Neural progenitor cell (in vitro differentiated cells): Measurements from ENCODE around the gene DGUOK. TPM values are rescaled to one million over a fixed set of nuclear protein-coding genes. Genes with fewer than 3 reads are reported as not detected.
"Not testable (repeated sequence)": the region's sequence is repeated elsewhere in the genome, so short reads cannot be mapped to it uniquely, and the experiment has no call there.

Experiments
- DNase-seq: peaks from one replicate; pipeline ENCODE4 v3.0.0-alpha.2; 2016; ENCODE audit warnings: low spot score
- H2AFZ ChIP-seq: fragments of 200-600 bp; sonication (generic); replicated peaks from 2 replicates; pipeline ENCODE4 v1.6.1; 2016; ENCODE audit warnings: antibody characterized with exemption
- H3F3A ChIP-seq: fragments of 200-600 bp; sonication (generic); 2 replicates; pipeline ENCODE4 v1.6.1; 2016; ENCODE audit warnings: antibody characterized with exemption, low read depth
- H3K27ac ChIP-seq: fragments of 200-600 bp; sonication (generic); 2 replicates; pipeline ENCODE4 v1.5.1; 2016; ENCODE audit warnings: mild to moderate bottlenecking
- H3K27me3 ChIP-seq: fragments of 200-600 bp; sonication (generic); 2 replicates; pipeline ENCODE4 v1.6.1; 2016; ENCODE audit warnings: mild to moderate bottlenecking, moderate library complexity
- H3K36me3 ChIP-seq: fragments of 200-600 bp; sonication (generic); 2 replicates; pipeline ENCODE4 v1.5.1; 2016
- H3K4me1 ChIP-seq: fragments of 200-600 bp; sonication (generic); 2 replicates; pipeline ENCODE4 v1.6.1; 2016; ENCODE audit warnings: mixed run types
- H3K4me2 ChIP-seq: fragments of 200-600 bp; sonication (generic); 2 replicates; pipeline ENCODE4 v1.6.1; 2016
- H3K4me3 ChIP-seq: fragments of 200-600 bp; sonication (generic); 2 replicates; pipeline ENCODE4 v1.5.1; 2016
- H3K79me2 ChIP-seq: fragments of 200-600 bp; sonication (generic); 2 replicates; pipeline ENCODE4 v1.6.1; 2016; ENCODE audit warnings: low read depth
- H3K9ac ChIP-seq: fragments of 200-600 bp; sonication (generic); 2 replicates; pipeline ENCODE4 v1.6.1; 2016
- H3K9me3 ChIP-seq: fragments of 200-600 bp; sonication (generic); 2 replicates; pipeline ENCODE4 v1.5.1; 2016; ENCODE audit warnings: low read depth
- H4K20me1 ChIP-seq: fragments of 200-600 bp; sonication (generic); 2 replicates; pipeline ENCODE4 v1.6.1; 2016; ENCODE audit warnings: low read depth
- H3K27ac Mint-ChIP-seq: 3 replicates; pipeline ENCODE4 v1.8.0; 2021; ENCODE audit warnings: mixed read lengths
- H3K27me3 Mint-ChIP-seq: 2 replicates; pipeline ENCODE4 v1.8.0; 2022; ENCODE audit warnings: low read depth, mild to moderate bottlenecking, inconsistent platforms, moderate library complexity, mixed read lengths; ENCODE audit not compliant: insufficient read depth
- H3K36me3 Mint-ChIP-seq: 3 replicates; pipeline ENCODE4 v1.8.0; 2021; ENCODE audit warnings: mixed read lengths
- H3K4me1 Mint-ChIP-seq: 3 replicates; pipeline ENCODE4 v1.8.0; 2021; ENCODE audit warnings: mixed read lengths
- H3K4me3 Mint-ChIP-seq: 3 replicates; pipeline ENCODE4 v1.8.0; 2021; ENCODE audit warnings: mild to moderate bottlenecking, moderate library complexity, mixed read lengths
- H3K9me3 Mint-ChIP-seq: 3 replicates; pipeline ENCODE4 v1.8.0; 2020; ENCODE audit warnings: mixed read lengths
- EZH2 ChIP-seq: fragments of 200-600 bp; sonication (generic); IDR thresholded peaks from 2 replicates; pipeline ENCODE4 v1.6.1; 2017; ENCODE audit warnings: antibody characterized with exemption, mild to moderate bottlenecking, moderate library complexity
- EZH2phosphoT487 ChIP-seq: fragments of 200-600 bp; sonication (generic); IDR thresholded peaks from 2 replicates; pipeline ENCODE4 v1.6.1; 2017; ENCODE audit warnings: antibody characterized with exemption
- total RNA-seq: library from RNA; depleted of rRNA; stranded (reverse); fragments of >200 nt; gene quantifications from 2 replicates; pipeline ENCODE4 v1.2.3, GENCODE V29; 2015; ENCODE audit warnings: low replicate concordance
- TF ChIP-seq, protein P1 (sequence below): fragments of 200-600 bp; sonication (generic); IDR thresholded peaks from 2 replicates; pipeline ENCODE4 v1.5.1; 2017; ENCODE audit warnings: antibody characterized with exemption, mild to moderate bottlenecking

The DGUOK gene
- total RNA-seq, 1 donor from 2014 or later: 79.0 TPM

DNA sequence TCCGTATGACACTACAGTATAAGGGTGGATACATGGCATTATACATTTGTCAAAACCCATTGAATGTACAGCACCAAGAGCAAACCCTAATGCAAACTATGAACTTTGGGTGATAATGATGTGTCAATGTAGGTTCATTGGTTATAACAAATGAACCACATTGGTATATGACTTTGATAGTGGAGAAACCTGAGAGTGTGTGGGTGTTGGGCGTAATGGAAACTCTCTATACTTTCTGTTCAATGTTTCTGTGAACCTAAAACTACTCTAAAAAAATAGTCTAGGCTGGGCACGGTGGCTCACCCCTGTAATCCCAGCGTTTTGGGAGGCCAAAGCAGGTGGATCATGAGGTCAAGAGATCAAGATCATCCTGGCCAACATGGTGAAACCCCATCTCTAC, 40.3 kb upstream of the DGUOK start:
- Mint-ChIP-seq H3K27me3 (peaks cover 4% of the 10 kb centered on the region), H3K27ac (no peak overlapping the region), H3K36me3 (no peaks in the 10 kb centered on the region), H3K4me1 (no peaks in the 10 kb centered on the region), H3K4me3 (no peak overlapping the region), H3K9me3 (no peaks in the 10 kb centered on the region)
- Histone ChIP-seq H3F3A (no peaks in the 10 kb centered on the region), H3K4me3 (no peak overlapping the region), H3K4me1 (no peaks in the 10 kb centered on the region), H3K27ac (no peak overlapping the region), H4K20me1 (no peaks in the 10 kb centered on the region), H2AFZ (no peak overlapping the region), H3K36me3 (no peaks in the 10 kb centered on the region), H3K79me2 (no peaks in the 10 kb centered on the region), H3K9ac (no peak overlapping the region), H3K4me2 (no peak overlapping the region), H3K27me3 (no peaks in the 10 kb centered on the region), H3K9me3 (no peaks in the 10 kb centered on the region)
- no peak for DNase-seq
- TF ChIP-seq EZH2phosphoT487 (no peak), EZH2 (no peak)
- TF ChIP-seq, protein P1, sequence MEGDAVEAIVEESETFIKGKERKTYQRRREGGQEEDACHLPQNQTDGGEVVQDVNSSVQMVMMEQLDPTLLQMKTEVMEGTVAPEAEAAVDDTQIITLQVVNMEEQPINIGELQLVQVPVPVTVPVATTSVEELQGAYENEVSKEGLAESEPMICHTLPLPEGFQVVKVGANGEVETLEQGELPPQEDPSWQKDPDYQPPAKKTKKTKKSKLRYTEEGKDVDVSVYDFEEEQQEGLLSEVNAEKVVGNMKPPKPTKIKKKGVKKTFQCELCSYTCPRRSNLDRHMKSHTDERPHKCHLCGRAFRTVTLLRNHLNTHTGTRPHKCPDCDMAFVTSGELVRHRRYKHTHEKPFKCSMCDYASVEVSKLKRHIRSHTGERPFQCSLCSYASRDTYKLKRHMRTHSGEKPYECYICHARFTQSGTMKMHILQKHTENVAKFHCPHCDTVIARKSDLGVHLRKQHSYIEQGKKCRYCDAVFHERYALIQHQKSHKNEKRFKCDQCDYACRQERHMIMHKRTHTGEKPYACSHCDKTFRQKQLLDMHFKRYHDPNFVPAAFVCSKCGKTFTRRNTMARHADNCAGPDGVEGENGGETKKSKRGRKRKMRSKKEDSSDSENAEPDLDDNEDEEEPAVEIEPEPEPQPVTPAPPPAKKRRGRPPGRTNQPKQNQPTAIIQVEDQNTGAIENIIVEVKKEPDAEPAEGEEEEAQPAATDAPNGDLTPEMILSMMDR: no peak

DNA sequence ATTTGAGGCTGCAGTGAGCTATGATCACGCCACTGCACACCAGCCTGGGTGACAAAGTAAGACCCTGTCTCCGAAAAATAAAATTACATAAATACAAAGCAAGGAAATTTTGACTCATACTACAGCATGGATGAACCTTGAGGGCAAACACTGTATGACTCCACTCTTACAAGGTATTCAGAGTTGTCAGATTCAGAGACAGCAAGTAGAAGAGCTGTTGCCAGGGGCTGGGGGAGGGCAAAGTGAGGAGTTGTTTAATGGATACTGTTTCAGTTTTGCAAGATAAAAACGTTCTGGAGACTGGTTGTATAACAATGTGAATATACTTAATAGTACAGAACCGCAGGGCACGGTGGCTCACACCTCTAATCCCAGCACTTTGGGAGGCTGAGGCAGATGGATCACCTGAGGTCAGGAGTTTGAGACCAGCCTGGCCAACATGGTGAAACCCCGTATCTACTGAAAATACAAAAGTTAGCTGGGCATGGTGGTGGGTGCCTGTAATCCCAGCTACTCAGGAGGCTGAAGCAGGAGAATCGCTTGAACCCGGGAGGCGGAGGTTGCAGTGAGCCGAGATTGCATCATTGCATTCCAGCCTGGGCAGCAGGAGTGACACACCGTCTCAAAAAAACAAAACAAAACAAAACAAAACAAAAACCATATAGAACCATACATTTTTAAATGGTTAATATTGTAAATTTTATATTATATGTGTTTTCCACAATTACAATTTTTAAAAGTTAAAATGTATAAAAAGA, 38.9 kb upstream of the DGUOK start:
- not testable (repeated sequence) for H3K27me3 Mint-ChIP-seq, H3K4me3 ChIP-seq, H3K9me3 Mint-ChIP-seq, H3K27ac ChIP-seq, H3K36me3 Mint-ChIP-seq, H3K9ac ChIP-seq, H3K27ac Mint-ChIP-seq, H3K4me3 Mint-ChIP-seq, H3K79me2 ChIP-seq, DNase-seq, H3K4me2 ChIP-seq, H3K4me1 ChIP-seq, H3K4me1 Mint-ChIP-seq, H2AFZ ChIP-seq, H3K9me3 ChIP-seq, H3F3A ChIP-seq, H3K36me3 ChIP-seq, H4K20me1 ChIP-seq, H3K27me3 ChIP-seq

GRCh38 chr2:73888388-73888787, 38.3 kb upstream of the DGUOK start:
- Mint-ChIP-seq H3K4me1 (no peaks in the 10 kb centered on the region), H3K9me3 (no peaks in the 10 kb centered on the region), H3K27me3 (peaks cover 4% of the 10 kb centered on the region), H3K4me3 (no peak overlapping the region), H3K27ac (no peak overlapping the region), H3K36me3 (no peaks in the 10 kb centered on the region)
- Histone ChIP-seq H2AFZ (no peak overlapping the region), H3K4me2 (no peak overlapping the region), H3K4me1 (no peaks in the 10 kb centered on the region), H3K27me3 (no peaks in the 10 kb centered on the region), H3F3A (no peaks in the 10 kb centered on the region), H3K27ac (no peak overlapping the region), H3K36me3 (no peaks in the 10 kb centered on the region), H3K9me3 (no peaks in the 10 kb centered on the region), H3K4me3 (no peak overlapping the region), H3K79me2 (no peaks in the 10 kb centered on the region), H3K9ac (no peak overlapping the region), H4K20me1 (no peaks in the 10 kb centered on the region)
- TF ChIP-seq, protein P1: no peak
- TF ChIP-seq EZH2 (no peak), EZH2phosphoT487 (no peak)
- no peak for DNase-seq

DNA sequence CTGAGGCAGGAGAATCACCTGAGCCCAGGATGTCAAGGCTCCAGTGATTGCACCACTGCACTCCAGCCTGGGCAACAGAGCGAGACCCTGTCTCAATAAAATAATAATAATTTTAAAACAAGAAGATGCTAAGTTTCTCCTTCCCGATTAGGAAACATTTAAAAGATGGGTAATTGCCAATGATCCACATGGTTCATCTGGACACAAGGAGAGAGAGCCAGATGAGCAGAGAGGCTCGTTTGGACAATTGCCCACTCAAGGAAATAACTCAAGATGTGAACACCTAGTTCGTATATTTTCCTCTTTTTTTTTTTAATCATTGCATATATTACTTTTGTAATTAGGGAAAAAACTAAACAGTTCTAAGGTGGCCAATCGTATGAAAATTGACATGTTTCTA, 37.5 kb upstream of the DGUOK start:
- no peak for TF ChIP-seq EZH2
- TF ChIP-seq EZH2phosphoT487: no peak
- TF ChIP-seq, protein P1: no peak
- Mint-ChIP-seq H3K27me3 (peaks cover 4% of the 10 kb centered on the region), H3K36me3 (no peaks in the 10 kb centered on the region), H3K4me1 (no peaks in the 10 kb centered on the region), H3K27ac (no peak overlapping the region), H3K9me3 (no peaks in the 10 kb centered on the region), H3K4me3 (no peak overlapping the region)
- Histone ChIP-seq H3K27ac (no peak overlapping the region), H3K4me3 (no peak overlapping the region), H3K36me3 (no peaks in the 10 kb centered on the region), H3K4me1 (no peaks in the 10 kb centered on the region), H3F3A (no peaks in the 10 kb centered on the region), H4K20me1 (no peaks in the 10 kb centered on the region), H3K4me2 (no peak overlapping the region), H3K9me3 (no peaks in the 10 kb centered on the region), H3K79me2 (no peaks in the 10 kb centered on the region), H3K9ac (no peak overlapping the region), H3K27me3 (no peaks in the 10 kb centered on the region), H2AFZ (no peak overlapping the region)
- no peak for DNase-seq
